ENCODE data around the gene POU3F1.

GRCh38 chr1:38009088-38009840 lies 37.3 kb downstream of the POU3F1 start:
- no peak for TF ChIP-seq REST (IDR thresholded peaks at IDR 0.05)
- TF ChIP-seq BHLHE40 (IDR thresholded peaks at IDR 0.05; ENCODE audit: low read depth, low read length), result no peak
- no peak for TF ChIP-seq CTCF (IDR thresholded peaks at IDR 0.05)
- no peak for TF ChIP-seq SREBF2 (IDR thresholded peaks at IDR 0.05)
- TF ChIP-seq NFE2L2 (conservative IDR thresholded peaks at IDR 0.05; ENCODE audit: low read length), result no peak
- no peak for TF ChIP-seq RFX5 (IDR thresholded peaks at IDR 0.05)
- no peak for TF ChIP-seq RNF2 (IDR thresholded peaks at IDR 0.05; ENCODE audit: borderline replicate concordance, low read depth)

All from A549 (cell line).